Stimulated activated CD8-positive, alpha-beta memory T cell treated with anti-CD3 and anti-CD28 coated beads, Interleukin-15, amount 100 ng/mL, for 48 hours (primary cell): ENCODE measurements around the gene RAB14.

Source experiments
- DNase-seq, 2 donors: peaks; one replicate each; pipeline ENCODE4 v3.0.0-alpha.2; 2020; ENCODE audit warnings: low read depth in 2 of 2

The RAB14 gene

DNA sequence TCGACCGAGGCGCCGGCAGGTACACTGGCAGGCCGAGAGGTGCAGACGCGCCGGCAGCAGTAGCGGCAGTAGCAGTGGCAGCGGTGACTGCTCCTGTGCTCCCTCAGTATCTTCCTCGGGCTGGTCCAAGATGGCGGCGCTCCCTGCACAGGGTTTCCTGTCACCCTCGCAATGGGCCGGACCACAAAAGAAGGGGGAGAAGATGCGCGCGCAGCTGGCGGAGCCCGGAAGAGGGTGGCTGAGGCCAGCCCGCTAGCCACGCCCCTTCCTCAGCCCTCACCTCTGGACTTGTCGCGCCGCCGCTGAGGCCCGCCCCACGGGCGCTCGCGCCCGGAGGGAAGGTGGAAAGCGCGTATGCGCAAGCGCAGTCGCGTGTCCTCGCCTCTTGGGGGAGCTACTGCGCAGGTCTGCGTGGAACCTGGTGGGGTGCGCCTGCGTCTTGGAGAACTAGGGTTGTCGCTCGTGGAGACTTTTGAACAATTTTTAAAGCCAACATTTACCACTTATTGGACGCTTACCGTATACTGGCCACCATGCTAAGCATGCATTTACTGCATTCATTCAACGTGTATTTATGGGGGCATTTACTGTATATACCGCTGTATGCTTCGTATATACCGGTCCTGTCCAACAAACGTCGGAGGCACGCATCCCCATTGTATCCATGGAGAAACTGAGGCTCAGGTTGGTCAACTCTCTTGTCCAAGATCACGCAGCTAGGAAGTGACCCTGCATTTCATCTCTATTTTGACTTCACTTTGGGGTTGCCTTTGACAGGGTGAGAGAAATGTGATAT lies at the start of gene RAB14:
Gene RAB14, minus strand, starts transcription at position 132 of the 796 bp plus-strand sequence. CDS start 8,457 bp downstream, outside the sequence.
- peak; percentile 100 for DNase-seq

DNA sequence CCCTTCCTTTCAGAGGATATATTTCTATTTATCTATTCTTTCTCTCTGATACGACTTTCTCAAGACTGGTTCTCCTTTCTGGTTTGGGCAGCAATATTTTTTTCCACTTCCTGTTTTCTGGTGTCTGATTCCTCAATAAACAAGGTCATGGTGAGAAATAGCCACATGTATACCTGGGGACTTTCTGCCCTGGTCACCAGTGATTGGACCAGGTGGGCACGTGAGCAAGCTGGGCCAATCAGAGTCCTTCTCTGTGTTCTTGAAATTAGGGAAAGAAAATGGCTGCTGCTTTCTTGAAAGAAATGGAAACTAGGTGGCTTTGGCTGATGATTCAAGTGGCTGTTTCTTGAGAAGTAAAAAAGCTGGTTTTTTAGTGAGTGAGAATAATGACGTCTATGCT lies 47.9 kb upstream of the RAB14 start:
- no peak for DNase-seq

DNA sequence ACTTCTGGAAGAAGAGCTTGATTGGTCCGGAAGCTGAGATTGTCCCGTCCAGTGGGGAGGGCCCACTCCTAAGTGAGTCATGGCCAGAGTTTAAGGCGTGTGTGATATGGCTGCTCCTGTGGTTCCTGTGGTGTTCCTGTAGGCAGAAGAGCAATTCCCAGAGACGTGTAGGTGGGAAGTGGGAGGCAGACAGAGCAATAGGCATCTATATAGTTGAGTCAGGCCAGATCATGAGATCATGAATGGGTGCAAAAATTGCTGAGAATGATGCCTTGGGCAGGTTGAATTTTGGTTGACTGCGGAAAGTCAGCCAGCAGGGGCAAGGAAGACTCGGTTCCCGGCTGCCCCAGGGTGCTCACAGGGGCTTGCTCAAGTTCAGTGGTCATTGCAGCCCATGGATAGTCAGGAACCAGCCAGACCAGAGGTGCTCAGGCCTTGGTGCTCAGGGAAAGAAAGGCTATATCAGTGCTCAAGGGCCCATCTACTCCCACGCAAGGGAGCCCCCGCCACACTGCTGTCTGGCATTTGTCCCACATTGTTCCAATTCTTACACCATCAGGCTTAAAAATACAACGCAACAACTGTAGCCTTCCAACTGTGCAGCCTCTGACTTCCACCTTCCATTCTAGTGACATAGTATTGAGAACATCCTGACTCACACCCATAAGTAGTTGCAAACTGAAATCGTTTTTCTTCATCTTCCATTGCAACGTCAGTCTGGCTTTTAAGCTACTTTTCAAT lies 45.3 kb upstream of the RAB14 start:
- DNase-seq: no peak

DNA sequence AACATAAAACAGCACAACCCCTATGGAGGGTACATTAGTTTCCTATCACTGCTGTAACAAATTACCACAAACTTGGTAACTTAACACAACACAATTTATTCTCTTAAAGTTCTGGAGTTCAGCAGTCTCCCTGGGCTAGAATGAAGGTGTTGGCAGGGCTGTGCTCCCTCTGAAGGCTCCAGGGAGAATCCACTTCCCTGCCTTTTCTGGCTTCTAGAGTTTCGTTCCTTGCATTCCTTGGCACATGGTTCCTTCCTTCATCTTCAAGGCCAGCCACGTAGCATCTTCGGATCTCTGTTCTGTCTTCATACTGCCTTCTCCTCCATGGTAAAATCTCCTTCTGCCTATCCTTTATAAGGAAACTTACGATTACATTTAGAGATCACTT lies 41.3 kb upstream of the RAB14 start:
- no peak for DNase-seq

DNA sequence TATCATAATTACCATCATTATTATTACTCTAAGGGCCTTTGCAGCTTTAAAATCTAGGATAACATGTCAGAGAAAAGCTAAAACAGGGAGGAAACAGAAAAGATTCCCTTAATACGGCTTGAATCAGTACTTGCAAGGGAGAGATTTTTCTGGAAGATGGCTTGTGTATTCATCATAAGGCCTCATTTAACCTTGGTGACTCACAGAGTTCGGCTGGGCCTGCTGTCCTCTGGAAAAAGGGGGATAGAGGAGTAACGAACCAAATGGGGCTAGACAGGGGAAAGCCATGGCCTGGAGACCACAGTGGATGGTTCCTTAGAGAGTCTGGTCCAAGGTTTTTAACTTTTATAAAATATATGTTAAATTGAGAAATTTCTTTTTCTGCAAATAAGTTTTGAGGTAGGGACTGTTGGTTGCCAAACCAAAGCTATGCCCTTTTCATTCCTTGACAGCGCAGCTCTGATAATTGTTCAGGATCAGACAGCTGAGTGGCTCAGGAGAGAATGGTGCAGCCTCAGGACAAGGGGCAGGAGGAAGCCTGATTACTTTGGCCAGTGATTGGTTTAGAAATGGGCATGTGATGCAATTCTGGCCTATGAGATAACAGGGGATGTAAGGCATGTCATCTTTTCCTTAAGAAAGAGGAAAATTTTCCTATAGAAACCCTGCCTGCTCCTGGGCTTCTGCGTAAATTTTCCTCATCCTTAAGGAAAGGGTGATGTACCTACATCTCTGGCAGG lies 40.7 kb upstream of the RAB14 start:
- DNase-seq: no peak

DNA sequence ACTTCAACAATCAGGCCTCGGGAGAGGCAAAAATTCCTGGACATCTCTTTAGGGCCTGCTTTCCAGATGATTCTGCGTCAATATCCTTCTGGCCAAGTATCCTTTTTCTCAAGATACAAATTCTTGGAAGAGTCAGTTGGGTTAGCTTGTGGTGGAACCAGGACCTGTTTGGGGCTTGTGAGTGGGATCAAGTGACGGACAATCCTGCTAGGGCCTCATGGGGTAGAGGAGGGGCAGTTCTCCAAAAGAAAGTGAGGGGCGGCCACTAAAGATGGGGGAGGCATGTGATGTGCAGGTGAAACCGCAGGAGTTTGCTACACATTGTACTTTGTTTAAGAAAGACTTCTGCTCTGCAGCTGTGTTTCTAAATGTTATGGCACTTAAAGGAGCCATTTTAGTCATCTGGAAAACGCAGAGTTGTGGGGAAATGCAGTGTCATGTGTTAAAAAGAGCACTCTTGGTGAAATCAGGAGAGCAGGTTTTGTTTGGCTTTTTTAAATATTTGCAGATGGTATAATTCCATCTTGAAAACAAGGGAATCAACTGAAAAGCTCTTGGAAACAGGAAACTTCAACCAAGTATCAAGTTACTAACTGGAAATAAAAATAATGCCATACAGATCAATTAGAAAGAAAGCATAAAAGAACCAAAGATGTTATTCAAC lies 38.9 kb upstream of the RAB14 start:
- DNase-seq: no peak

DNA sequence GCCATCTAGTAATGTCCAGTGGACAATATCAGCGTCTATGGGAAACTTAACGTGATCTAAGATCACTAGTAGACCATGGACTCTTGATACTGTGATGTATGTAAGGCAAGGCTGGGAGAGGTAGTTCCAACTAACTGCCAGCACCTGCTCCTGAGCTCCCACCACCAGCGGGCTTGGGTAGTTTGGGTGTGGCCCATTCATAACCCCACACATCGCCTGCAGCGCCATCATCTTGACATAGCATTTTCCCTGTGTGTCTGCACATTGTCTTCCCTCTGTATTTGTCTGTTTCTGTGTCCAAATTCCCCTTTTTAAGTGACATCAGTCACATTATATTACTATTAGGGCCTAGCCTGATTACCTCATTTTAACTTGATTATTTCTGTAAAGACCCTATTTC lies 38.2 kb upstream of the RAB14 start:
- DNase-seq: no peak

DNA sequence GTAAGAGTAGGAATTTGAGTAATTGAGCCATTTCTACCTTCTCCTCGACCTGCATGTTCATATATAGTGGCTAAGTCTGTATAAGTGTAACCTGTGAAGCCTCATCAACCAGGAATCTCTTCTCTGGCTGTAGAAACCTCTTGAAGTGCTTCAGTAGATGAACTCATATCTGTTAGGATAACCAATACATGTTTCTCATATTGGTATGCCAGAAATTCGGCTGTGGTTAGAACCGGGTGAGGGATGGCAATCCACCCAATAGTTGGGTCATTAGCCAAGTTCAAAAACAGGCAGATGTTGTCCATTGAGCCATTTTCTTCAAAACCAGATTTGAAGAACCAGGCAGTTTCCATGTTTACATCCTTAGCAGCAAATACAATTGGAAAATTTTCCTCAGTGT lies 37.4 kb upstream of the RAB14 start:
- DNase-seq: no peak

DNA sequence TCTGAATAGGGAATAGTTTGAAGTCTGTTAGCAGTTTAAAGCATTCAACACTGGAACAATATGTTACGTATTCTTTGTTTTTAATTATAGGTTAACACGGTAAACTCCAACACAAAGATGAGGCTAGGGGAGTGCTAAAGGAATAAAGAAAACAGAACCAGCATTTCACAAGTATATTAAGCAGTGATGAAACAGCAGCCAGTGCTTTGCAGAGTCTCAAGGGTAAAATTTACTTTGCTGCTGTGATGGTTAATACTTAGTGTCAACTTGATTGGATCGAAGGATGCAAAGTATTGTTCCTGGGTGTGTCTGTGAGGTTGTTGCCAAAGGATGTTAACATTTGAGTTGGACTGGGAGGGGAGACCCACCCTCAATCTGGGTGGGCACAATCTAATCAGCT lies 36.2 kb upstream of the RAB14 start:
- DNase-seq: no peak

DNA sequence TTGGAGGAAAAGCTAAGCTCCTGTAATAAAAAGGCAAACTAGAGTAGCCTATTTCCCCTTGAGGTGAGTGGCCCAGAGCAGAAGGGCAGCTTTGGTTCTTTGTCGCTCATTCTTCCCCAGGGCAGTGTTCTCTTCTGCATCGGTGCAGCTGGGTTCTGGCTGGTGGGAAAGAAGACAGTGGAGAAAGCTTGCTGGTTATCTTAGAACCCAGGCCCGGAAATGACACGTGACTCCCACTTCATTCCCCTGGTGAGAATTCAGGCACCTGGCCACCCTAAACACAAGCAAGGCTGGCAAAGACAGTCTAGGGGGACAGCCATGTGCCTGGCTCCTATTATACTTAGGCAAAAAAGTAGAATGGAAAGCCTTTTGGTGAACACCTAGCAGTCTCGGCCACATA lies 33.8 kb upstream of the RAB14 start:
- DNase-seq: no peak

DNA sequence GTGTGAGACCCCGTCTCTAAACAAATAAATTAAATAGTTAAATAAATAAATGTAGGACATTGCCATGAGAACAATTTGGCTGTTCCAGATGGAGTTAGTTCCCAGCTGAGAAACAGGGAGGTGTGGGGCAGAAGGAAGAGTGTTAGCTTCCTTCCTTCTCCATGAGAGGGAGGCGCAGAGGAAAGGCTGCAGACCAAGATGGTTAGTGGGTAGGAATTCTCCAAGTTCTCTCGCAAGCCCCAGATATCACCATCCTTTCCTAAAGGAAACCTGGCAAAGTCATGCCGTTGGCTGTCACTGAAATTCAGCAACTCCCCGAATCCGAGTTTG lies 33.1 kb upstream of the RAB14 start:
- DNase-seq: no peak

DNA sequence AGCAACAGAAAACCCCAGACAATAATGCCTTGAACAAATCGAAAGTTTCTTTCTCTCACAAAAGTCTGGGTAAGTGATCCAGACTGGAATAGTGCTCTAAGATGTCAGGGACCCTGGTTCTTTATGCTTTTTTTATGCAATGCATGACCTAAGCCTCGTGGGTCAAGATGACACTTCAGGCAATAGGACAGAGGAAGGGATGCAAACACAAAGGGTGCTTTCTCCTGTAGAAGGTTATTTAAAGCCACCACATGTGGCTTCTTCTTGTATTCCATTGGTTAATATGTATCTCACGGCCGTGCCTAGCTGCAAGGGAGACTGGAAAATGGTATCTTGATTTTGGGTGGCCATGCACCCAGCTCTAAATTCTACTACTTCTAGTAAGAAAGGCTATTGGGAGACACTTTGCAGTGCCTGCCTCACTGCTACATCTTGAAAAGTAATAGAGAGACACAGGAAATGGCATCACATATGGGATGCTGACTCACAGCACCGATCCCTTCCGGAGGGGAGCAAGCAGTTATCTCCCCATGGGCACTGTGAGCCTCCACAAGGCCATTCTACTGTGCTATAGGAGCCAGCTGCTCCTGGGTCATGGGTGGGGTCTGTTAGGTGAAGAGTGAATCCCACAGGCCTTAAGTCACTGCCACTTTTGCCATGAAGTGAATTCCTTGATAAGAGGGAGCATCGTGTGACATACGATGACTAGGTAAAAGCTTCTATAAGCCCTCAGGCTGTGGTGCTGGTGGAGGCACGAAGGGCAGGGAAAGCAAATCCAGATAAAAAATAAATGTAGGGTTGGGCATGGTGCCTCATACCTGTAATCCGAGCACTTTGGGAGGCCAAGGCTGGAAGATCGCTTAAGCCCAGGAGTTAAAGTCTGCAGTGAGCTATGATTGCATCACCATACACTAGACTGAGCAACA lies 32.5 kb upstream of the RAB14 start:
- DNase-seq: no peak

DNA sequence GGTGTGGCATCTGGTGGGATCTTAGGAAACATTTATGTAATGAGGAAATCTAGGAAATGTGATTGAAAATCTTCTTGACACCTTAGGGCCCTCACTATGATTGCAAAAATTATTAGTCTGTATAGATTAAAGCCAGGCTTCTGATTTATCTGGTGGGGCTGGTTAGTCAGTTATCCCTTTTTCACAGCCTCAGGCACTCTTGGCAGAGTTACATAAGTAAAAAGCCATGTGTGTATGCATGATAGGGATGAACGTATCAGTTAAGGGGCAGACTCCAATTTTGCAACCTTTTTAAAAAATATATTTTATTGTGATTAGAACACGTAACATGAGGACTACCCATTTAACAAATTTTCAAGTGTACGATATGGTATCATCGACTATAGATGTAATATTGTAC lies 30.6 kb upstream of the RAB14 start:
- DNase-seq: no peak

DNA sequence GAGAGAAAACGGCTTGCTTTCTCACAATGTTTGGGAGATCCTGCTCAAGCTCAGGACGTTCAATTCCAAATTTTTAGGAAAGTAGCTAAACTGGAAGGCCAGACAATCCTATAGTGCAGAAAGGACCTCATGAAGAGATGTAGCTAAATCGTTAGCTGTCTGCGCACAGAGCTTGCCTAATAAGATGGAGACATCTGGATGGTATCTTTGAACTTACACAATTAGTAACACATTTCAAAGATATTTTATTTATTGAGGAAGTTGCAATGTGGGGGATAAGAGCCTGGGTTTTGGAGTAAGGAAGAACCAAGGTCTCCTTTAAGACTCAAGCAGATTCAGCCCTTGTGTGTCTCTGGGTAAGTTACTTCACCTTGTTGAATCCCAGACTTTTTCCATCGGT lies 28.6 kb upstream of the RAB14 start:
- DNase-seq: no peak

DNA sequence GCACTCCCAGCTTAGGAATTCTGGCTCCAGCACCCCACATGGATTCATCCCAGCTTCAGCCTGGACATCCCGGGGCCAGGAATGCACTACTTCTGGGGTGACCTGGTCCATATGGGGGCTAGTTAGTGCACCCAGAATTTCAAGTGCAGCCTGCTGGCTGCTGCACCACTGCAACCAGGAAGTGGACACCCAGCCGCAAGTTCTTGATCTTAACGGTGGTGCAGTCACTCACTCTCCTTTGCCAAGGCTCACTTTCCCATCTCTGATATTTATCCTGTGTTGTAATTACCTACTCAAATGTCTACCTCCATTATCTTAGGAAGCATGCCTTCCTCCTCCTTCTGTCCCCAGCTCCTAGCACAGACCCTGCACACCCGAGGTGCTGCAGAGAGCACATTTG lies 26.2 kb upstream of the RAB14 start:
- no peak for DNase-seq

DNA sequence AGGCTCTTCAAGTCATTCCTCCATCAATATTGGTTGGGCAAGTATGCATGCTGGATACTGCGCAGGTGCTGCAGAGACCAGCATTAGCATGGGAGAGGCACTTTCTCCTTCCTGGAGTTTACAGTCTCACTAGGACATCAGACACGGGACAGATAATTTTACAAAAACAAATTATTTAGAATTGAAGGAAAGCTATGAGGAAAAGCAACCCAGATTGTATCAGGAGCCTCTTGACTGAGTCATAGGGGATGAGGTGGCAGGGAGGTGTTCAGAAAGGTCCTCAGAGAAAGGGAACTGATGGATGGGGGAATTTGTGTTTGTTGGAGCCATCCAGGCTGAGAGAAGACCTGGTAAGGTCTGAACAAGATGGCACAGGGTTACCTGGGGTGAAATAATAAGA lies 24.5 kb upstream of the RAB14 start:
- DNase-seq: no peak

DNA sequence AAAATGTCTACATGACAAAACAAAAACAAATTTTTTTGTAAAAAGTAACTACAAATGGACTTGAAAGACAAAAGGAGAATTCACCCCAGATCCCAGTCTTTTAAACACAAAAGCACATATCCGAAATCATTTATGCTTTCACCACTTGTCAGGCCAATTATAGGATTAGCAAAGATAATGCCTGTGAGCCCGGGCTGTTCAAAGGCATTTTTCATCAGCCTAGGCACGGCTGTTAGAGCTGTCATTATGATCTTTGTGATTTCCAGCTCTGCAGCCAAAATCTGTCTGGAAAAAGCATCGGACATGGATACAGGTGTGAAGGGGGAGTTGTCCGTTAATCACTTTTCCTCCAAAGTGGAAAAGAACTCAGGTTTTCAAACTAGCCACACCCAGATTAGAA lies 23.6 kb upstream of the RAB14 start:
- DNase-seq: no peak

DNA sequence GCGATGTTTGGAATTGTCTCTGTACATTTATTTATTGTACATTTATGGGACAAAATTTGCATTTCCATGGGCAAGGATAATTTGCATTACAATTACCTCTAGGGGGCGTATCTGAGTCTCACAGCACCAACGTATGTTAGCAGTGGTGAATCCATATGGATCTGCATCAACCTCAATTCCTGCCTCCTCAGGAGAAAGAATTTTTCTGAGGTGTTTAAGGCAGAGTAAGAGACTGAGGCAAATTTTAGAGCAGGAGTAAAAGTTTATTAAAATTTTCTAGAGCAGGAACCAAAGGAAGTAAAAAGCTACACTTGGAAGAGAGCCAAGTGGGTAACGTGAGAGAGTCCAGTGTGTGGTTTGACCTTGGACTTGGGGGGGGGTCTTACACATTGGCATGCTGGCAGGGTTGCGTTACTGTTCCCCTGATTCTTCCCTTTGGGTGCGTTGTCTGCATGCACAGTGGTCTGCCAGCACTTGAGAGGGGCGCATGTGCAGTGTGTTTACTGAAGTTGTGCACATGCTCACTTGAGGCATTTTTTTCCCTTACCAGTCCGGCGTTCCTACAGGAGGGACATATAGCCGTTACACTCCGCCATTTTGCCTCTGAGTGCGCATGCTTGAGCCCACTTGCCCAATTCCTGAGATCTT lies 21.0 kb upstream of the RAB14 start:
- DNase-seq: no peak

DNA sequence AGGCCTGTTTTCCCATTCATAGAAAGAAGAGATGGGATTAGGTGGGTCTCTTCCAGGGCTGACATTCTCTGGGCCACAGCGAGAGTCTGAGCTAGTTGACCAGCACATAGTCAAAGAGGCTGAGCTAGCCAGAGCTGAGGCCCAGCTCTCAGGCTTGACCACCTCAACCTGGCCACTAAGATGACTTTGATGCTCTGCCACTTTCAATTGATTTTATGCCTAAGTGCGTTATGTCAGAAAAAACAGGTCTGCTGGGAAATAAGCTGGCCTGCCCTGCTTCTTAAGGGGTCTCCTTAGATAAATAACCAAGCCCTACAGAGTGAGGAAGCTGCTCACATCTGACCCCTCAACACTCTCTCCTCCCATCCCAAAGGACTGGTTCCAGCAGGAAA lies 20.0 kb upstream of the RAB14 start:
- no peak for DNase-seq

DNA sequence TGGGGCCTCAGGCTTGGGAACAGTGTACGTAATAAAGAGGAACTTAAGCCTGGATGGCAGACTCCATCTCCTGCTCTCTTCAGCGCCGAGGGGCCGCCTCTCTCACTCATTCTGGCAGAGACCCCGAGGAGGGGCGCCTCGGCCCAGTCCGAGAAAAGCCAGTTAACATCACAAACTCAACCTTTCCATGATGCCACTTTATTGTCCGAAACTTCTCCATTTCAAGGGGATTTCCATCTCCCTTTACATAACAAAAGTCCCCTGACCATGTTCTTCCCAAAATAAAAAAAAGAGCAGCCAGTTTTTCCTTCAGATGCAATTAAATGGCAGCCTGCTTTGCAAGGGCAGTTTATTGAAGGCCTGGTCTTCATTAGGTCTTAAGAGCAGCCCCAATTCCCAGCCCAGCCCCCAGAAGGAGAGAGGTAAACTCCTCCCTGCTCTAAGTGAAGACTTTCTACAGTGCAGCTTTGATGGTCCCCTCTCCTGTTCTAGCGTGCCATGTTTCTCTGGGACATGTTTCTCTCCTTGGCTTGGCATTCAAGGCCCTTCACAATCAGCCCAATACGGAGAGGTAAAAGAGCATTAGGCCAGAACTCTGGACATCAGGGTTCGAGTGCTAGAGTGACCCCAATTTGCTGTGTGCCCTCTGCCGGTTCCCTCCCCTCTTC lies 19.5 kb upstream of the RAB14 start:
- no peak for DNase-seq
